Midbrain (tissue), 1 donor: Measurements from ENCODE around the gene NFIX.

ENCODE experiments used
- DNase-seq: peaks from one replicate; lab custom pipeline; 2025; lab: John Stamatoyannopoulos, UW

Gene NFIX

DNA sequence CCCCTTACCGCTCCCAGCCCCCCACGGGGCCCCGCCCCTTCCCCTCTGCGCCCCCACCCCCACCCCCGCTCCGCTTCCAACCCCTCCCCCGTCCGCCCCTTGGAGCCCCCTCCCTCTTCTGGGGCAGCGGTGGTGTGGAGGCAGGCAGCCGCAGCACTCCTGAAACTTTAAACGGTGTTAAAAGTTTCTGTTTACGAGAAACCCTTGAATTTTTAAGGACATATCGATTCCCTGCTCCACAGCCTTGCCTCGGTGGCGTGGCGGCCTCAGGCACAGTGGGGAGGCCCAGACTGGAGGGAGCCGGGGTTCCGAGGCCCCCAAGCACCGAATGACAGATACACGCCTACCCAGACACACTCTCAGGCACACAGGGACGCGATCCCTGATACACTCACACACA is 4.8 kb upstream of the NFIX start:
- DNase-seq, result no peak

DNA sequence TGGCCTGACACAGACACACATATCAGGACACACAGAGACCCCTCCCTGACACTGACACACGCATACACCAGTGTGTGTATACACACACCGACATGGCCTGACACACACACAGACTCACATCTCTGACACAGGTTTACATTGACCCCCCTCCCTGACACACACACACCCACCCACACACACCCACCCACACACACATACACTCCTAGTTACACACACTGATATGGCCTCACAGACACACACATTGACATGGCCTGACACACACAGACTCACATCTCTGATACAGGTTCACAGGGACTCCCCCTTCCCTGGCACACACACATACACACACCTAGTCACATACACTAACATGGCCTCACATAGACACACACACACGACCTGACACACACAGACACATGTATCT is 4.4 kb upstream of the NFIX start:
- DNase-seq, result no peak

DNA sequence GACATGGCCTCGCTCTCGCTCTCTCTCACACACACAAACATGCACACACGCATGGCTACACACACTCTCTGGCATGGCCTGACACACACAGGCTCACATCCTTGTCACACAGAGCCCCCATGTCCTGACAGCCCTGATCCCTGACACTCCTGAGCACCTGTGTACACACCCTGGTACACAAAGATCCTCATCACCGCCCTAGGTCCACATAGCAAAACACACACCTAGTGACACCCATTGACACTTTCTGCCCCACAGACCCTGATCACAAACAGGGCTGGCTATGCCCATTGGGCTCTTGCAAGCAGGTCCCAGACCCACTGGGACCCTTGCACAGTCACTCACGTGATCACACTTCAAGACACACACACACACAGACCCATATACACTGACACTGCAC is 4.0 kb upstream of the NFIX start:
- DNase-seq, result no peak

DNA sequence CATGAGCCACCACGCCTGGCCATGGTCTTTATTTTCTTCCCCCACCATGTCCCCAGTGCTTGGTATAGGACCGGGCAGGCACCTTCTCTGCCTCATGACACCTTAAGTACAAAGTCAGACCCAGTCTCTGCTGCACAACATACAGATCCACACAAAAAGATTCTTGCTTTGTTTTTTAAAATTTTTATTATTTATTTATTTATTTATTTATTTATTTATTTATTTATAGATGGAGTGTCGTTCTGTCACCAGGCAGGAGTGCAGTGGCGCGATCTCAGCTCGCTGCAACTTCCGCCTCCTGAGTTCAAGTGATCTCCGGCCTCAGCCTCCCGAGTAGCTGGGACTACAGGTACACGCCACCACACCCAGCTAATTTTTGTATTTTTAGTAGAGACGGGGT is 2.5 kb upstream of the NFIX start:
- DNase-seq, result no peak

DNA sequence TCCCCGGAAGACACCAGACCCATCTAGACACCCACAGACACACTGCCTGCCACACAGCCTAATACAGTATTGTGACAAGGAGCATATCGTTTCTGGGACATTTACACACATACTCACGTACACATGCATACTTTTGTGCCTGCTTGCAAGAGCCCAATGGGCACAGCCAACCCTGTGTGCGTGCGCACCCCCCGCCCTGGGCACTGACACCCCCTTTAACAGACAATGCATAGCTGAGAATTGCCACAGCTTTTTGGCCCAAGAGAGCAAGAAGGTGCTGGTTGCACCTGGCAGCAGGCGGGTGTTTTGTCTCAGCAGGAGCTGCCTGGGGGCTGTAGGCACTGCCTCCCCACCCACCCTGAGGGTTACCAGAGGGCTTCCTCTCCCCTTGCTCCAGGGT is 1.7 kb upstream of the NFIX start:
- DNase-seq, result no peak

DNA sequence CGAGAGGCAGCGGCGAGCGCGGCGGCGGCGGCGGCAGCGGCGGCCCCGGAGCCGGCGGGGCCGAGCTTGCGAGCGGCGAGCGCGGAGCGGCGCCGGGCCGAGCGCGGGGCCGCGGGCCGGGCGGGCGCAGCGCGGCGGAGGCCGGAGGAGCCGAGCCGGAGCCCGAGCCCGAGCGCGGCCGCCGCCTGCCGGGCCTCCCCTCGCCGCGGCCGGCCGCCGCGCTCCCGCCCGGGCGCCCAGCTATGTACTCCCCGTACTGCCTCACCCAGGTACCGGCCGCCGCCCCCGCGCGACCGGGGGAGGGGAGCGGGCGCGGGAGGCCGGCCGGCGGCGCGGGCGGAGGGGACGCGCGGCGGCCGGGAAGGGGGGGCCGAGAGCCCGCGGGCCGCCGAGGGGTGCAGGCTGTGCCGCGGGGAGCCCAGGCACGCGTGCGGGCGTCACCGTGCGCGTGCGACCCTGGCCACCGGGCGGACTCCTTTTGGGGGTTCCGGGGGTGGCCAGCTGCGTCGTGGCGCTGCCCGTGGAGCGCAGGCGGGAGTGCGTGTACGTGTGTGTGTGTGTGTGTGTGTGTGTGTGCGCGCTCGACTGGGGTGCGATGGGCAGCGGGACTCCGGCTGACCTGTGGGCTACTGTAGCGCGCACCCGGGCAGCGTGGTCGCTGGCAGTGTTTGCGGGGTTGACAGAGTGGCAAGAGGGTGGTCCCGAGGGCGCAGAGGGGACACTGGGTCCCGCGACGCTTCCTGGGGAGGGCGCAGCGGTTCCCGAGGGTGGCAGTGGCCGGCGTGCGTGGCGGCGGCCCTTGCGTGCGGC is 526 bp downstream of the NFIX start:
- DNase-seq, result no peak

DNA sequence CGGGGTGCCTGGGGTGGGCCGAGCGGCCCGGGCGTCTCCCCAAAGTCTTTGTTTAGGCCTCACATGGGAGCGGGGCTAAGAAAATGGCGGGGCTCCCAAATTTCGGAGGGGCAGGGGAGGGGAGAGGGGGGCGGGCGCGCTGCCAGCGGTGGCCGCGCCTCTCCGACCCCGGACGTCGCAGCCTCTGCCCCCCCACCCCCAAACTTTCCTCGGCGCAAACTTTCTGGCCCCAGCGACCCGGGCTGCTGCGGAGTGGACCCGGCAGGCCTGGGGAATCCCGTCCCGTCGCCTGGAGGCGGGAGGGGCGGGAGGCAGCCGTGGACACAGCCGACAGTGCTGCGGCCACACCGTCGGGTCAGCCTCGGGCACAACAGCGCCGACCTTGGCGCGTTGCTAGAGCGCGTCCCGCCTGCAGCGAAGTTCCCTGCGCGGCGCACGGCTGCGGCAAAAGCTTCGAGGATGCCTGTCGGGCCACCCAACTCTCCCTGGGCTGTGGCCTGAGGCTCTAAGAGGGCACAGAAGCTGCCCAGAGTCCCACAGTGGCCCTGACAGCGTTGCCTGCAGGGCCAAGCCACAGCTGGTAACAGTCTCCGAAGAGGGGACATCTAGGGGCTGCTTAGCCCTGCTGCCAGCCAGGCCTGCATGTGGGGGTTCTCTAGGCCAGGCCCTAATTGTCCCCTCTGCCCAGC is 1.3 kb downstream of the NFIX start:
- no peak for DNase-seq

DNA sequence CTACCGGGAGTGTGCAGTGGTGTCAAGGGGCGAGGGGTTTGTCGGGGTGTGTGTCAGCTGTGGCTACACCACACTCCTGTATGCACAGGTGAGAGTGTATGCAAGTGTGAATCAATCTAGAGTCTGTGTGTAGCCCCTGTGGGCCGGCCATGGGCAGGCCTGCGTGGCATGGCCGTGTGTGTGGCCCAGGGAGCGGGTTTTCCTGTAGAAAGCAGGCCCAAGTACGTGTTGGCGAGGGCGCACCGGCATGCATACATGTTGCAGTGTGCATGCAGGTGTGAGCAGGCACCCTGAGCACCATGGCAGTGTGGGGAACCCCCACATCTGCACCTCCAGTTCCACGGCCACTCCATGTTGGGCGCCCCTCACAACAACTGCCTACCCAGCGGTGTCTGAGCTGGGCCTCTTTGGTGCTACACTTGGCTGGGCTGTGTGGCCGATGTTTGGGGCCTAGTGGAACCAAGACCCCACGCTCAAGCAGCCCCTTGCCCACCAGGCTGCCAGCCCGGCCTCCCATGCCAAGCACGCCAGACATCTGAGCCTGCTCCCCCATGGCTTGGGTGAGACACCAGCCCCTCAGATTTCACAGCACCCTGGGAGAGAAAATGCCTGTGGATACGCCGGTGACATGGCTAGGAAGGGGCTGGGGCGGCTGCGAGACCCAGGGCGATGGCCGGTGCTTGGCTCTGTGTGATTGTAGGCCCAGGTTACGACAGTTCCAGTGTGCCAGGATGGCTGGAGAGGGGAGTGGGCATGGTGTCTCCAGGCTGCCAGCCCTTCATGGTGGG is 2.1 kb downstream of the NFIX start:
- DNase-seq, result no peak

DNA sequence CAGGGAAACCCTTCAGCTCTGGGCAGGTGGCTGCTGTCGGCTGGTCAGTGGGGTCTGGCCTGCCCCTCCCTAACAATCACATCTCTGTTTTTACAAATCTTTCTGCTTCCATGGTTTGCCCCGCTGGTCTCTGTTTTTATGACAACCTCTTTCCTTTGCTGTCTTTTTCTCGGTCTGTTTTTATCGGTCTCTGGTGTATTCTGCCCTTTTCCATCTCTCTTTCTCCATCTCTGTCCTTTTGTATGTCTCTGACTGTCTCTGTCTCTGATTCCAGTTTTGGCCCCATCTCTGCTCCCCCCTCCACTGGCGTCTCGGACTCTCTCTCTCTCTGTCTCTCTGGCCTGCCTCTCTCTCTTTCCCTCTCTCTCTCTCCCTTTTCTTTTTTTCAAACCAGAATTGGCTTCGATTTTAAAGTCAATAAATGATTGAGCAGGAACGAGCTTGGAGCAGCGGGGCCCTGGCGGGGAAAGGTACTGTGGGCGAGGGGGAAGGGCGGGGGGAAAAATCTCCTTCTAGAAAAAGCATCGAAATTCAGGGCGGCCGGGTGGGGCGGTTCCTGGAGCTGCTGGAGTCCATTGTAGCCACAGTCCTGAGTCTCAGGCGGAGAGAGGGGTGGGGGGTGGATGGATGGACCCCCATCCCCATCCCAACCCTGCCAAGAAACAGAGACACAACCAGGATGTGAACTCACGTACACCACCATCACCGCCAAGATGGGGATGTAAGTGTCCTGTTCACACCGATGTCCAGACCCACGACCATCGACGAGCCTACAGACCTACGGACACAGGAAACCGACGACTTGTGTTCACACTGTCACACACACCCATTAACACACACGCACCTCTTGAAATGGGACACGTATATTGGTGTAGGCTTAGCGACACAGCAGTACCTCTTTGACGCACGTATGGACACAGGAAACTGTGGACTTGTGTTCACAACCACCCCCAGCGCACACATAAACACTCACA is 3.0 kb downstream of the NFIX start:
- DNase-seq, result no peak

DNA sequence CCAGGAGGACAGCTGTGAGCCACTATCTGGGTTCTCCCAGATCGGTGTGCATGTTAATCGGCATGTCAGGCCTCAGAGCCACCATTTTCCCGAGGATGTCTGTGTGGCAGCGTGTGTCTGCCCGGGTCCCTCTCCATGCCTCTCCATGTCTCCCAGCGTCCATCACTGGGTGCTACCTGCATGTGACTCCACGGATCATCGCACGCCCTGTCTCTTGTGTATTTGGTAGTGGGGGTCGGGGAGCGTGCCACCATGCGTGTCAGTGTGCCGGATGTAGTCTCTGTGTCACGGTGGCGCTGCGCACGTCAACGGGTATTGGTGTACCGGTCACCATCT is 5.9 kb downstream of the NFIX start:
- DNase-seq, result no peak

DNA sequence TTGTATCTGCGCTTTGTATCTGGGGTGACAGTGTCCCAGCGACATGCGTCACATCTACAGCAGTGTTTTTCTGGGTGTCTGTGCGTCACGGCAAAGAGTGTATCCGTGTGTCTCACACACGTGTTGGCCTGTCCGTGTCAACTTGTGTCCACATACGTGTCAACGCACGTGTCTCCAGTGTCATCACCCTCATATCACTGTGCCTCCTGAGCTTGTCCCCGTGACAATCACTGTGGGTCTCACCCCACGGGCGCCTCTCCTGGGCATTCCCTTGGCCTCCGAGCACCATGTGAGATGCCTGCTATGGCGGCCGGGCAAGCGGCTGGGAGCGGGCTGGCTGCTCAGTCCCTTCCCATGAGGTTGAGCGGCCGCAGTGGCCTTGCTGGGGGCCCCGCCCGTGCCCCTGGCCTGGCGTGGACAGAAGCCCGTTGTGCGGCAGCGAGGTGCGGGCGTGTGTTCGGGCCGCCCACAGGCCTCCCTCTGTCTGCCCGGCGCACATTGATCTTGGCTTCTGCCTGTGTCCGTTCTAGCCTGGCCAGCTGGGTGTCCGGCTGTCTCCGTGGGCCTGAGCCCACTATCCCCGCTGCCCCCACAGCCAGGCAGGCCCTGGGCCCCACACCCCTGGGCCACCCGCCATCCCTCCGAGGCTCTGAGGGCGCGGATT is 6.4 kb downstream of the NFIX start:
- peak; percentile 89 for DNase-seq

DNA sequence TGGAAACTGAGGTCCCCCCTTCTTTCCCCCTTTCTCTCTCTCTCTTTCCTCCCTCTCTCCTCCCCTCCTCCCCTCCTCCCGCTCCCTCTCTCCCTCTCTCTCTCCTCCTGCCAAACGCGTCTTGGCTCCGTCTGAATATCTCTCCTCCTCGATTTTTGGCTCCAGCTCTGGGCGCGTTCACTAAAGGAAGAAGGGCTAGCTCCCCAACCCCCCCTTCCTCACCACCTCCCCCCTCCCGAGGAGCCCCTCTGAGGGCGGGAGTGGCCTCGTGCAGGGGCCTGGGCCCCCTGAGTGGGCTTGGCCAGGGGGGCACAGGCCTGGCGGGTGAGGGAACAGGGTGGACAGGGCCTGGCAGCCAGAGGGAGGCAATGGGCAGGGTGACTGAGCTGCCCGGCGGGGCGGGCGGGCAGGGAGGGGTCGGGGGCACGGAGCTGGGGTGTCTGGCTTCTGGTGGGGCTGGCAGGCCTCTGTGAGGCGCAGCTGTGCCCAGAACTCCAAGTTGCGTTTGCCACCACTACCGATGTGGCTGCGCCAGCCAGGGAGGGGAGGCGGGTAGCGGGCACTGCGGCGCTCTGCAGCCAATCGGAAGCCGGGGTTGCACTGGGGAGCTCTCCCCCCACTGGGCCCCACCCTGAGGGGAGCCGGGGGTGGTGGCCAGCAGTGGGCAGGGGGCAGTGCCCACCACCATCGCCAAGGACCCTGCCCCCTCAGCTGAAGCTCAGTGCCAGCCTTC is 7.1 kb downstream of the NFIX start:
- peak; percentile 92 for DNase-seq

DNA sequence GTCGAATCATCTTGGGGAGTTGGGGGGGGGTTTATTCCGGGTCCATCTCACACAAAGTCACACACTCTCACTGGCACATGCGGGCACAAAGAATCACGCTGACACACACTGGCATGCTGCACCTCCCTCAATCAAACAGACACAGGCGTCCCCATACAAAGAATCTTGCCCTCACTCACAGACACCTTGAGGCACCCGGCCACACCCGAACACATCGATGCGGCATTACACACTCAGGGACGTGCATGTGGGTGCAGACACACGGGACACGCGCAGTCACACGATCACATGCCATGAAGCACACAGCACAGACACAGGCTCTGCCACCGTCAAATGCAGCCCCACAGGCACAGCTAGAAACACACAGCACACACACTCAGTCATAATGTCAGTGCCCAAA is 7.8 kb downstream of the NFIX start:
- DNase-seq, result no peak

DNA sequence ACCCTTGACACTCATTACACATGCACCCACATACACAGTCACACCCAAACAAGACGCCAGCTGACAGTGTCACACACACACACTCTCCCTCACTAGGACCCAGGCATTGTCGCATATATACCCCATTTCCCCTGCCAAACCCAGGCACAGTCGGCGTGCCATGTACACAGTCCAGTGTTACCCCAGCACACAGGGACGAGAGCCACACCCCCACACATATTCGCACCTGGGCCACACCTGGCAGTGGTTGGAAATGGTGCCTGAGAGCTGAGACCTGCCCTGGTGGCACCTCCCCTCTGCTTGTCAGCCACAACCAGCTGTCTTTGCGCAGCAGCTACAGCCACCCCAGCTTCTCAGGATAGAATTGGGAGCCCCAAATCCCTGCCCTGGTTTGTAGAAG is 9.0 kb downstream of the NFIX start:
- DNase-seq, result no peak

DNA sequence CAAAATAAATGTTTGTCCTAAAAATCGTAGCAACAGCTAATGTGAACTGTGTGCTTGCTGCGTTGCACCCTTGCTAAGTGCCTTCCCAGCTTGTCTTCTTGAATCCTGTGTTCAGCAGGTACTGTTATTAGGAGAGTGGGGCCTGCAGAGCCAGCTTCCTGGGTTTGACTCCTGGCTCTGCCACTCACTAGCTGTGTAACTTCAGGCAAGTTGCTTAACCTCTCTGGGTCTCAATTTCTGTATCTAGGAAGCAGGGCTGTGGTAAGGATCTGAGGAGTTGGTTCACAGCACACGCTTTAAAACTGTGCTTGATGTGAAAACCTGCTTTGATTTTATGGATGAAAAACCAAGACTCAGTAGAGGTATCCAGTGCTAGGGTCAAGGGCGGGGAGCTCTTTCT is 10.0 kb downstream of the NFIX start:
- no peak for DNase-seq

DNA sequence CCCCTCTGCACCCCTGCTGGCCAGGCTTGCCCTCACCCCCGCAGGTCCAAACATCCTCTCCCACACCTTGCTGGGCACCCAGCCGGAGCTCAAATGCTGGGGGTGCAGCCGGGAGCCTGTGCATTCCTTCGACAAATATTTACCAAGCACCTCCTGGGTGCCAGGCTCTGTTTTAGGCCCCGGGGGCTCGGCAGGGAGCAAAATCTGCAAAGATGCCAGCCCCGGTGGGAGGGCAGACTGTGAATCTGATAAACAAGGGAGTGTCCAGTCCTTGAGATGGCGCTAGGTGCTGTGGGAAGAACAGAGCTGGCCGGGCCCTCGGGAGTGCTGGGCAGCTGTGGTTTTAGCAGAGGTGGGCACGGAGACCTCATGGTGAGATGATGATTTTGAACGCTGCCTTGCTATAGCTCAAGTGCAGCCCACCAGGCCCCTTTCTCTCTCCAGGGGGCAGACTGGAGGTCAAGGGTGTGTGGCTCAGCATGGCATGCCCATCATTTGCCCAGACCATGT is 10.6 kb downstream of the NFIX start:
- DNase-seq, result no peak

DNA sequence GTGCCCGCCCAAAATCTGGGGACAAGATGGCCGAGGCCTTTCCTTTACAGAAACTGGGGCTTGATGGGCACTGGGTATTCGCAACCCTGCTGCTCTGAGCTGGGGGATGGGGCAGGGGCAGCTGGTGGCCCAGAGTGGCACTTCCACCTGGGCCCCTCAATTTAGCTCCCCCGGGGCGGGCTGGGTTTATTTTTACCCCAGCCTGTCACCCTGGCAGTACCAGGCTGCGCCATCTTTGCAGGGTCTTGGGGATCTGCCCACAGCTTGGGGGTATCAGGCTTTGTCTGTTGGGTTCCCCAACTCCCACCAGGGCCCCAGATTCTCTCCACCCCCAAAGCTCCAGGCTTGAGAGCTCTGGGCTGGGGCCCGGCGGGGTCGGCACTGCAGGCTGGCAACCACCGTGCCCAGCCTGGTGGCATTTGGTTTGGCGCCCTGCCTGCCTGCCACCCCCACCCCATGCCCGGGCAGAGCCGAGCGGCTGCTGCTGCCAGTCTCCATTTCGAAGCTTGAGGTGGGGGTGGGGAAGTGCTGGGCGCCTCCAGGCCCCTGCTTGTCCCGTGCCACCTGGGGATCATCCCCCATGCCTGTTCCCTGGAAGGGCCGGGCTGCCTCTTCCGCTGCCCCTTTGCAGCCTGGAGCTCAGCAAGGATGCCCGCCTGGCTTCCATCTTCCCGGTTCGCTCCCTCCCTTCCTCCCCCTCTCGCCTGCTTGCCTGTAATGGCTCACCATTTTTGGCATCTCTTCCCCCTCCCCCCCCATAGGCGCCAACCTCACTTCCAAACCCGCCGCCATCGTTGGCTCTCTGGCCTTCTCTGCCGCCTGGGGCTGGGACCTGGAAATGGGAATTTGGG is 11.4 kb downstream of the NFIX start:
- no peak for DNase-seq

DNA sequence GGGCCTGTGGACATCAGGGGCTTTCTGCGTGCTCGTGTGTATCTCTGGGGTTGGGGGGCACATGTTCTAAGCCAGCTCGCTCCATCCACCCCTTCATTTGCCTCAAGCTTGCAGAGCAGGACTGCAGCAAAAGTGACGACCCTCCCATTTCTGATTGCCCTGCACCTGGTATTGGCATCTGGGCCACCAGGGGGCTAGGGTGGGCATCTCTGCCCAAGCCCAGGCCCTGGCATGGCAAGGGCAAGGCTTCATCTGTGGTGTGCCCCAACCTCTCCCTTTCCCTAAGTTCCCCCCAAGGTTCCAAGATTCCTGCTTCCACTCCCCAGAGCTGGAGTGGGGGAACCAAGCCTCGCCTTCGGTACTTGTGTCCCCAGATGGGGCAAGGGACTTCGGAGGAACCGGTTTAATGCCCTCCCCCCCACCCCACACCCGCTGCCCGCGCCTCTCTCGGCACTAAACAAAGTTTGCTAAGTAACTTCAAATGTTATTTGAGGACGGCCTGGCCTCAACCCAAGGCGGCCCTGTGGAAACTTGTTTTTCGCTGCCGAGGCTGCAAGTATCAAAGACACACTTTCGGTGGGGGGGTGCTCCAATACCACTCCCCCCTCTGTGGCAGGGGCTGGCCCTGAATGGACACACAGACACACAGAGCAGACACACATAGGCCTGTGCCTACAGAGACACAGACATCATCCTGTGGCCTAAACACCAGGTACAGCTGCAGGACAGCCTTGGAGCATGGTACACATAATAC is 12.2 kb downstream of the NFIX start:
- DNase-seq, result no peak
